HEK293 (cell line): ENCODE measurements around the gene ANKRD52.

Experiments
- AEBP2 ChIP-seq: fragments of 450-650 bp; formaldehyde crosslinking; IDR thresholded peaks from 2 replicates; pipeline ENCODE4 v1.5.1; 2016; ENCODE audit warnings: missing biosample characterization, missing genetic modification characterization, borderline replicate concordance
- KLF8 ChIP-seq: fragments of 450-650 bp; formaldehyde crosslinking; IDR thresholded peaks from 2 replicates; pipeline ENCODE4 v1.5.1; 2016; ENCODE audit warnings: missing biosample characterization, missing genetic modification characterization
- OSR2 ChIP-seq: fragments of 450-650 bp; formaldehyde crosslinking; IDR thresholded peaks from 2 replicates; pipeline ENCODE4 v1.5.1; 2016; ENCODE audit warnings: missing biosample characterization, missing genetic modification characterization
- PRDM10 ChIP-seq: fragments of 450-650 bp; formaldehyde crosslinking; IDR thresholded peaks from 2 replicates; pipeline ENCODE4 v1.5.1; 2016; ENCODE audit warnings: missing biosample characterization, missing genetic modification characterization
- SP3 ChIP-seq: fragments of 450-650 bp; formaldehyde crosslinking; IDR thresholded peaks from 2 replicates; pipeline ENCODE4 v1.5.1; 2016; ENCODE audit warnings: missing biosample characterization, missing genetic modification characterization
- SP7 ChIP-seq: fragments of 450-650 bp; formaldehyde crosslinking; IDR thresholded peaks from 2 replicates; pipeline ENCODE4 v1.5.1; 2016; ENCODE audit warnings: missing biosample characterization, missing genetic modification characterization
- ZBTB44 ChIP-seq: fragments of 450-650 bp; IDR thresholded peaks from 2 replicates; pipeline ENCODE4 v1.5.1; 2018; ENCODE audit warnings: missing biosample characterization, mild to moderate bottlenecking, missing genetic modification characterization
- ZBTB7A ChIP-seq: fragments of 450-650 bp; formaldehyde crosslinking; IDR thresholded peaks from 2 replicates; pipeline ENCODE4 v1.5.1; 2016; ENCODE audit warnings: low read depth, missing biosample characterization, missing genetic modification characterization
- ZNF114 ChIP-seq: fragments of 450-650 bp; formaldehyde crosslinking; IDR thresholded peaks from 2 replicates; pipeline ENCODE4 v1.5.0; 2017; ENCODE audit warnings: missing biosample characterization, missing genetic modification characterization
- ZNF121 ChIP-seq: fragments of 450-650 bp; formaldehyde crosslinking; IDR thresholded peaks from 2 replicates; pipeline ENCODE4 v1.5.1; 2016; ENCODE audit warnings: missing biosample characterization, missing genetic modification characterization
- ZNF133 ChIP-seq: fragments of 450-650 bp; formaldehyde crosslinking; IDR thresholded peaks from 2 replicates; pipeline ENCODE4 v1.5.1; 2016; ENCODE audit warnings: missing biosample characterization, missing genetic modification characterization
- ZNF16 ChIP-seq: fragments of 450-650 bp; formaldehyde crosslinking; IDR thresholded peaks from 2 replicates; pipeline ENCODE4 v1.5.1; 2016; ENCODE audit warnings: low read depth, missing biosample characterization, missing genetic modification characterization
- ZNF184 ChIP-seq: fragments of 450-650 bp; IDR thresholded peaks from 2 replicates; pipeline ENCODE4 v1.5.1; 2018; ENCODE audit warnings: missing biosample characterization, mild to moderate bottlenecking, missing genetic modification characterization
- ZNF202 ChIP-seq: fragments of 450-650 bp; formaldehyde crosslinking; IDR thresholded peaks from 2 replicates; pipeline ENCODE4 v1.5.1; 2016; ENCODE audit warnings: missing biosample characterization, missing genetic modification characterization, borderline replicate concordance
- ZNF23 ChIP-seq: fragments of 450-650 bp; formaldehyde crosslinking; IDR thresholded peaks from 2 replicates; pipeline ENCODE4 v1.5.1; 2016; ENCODE audit warnings: missing biosample characterization, missing genetic modification characterization, borderline replicate concordance
- ZNF292 ChIP-seq: fragments of 450-650 bp; formaldehyde crosslinking; IDR thresholded peaks from 2 replicates; pipeline ENCODE4 v1.5.1; 2016; ENCODE audit warnings: low read depth, missing biosample characterization, missing genetic modification characterization, borderline replicate concordance
- ZNF398 ChIP-seq: fragments of 450-650 bp; formaldehyde crosslinking; IDR thresholded peaks from 2 replicates; pipeline ENCODE4 v1.5.1; 2017; ENCODE audit warnings: missing biosample characterization, missing genetic modification characterization
- ZNF416 ChIP-seq: fragments of 450-650 bp; formaldehyde crosslinking; IDR thresholded peaks from 2 replicates; pipeline ENCODE4 v1.5.1; 2016; ENCODE audit warnings: missing biosample characterization, missing genetic modification characterization
- ZNF423 ChIP-seq: fragments of 450-650 bp; formaldehyde crosslinking; IDR thresholded peaks from 2 replicates; pipeline ENCODE4 v1.5.1; 2016; ENCODE audit warnings: missing biosample characterization, missing genetic modification characterization
- ZNF518A ChIP-seq: fragments of 450-650 bp; formaldehyde crosslinking; conservative IDR thresholded peaks from 2 replicates; pipeline ENCODE4 v1.5.1; 2016; ENCODE audit warnings: low read depth, missing biosample characterization, missing genetic modification characterization
- ZNF549 ChIP-seq: fragments of 450-650 bp; IDR thresholded peaks from 2 replicates; pipeline ENCODE4 v1.5.1; 2018; ENCODE audit warnings: missing biosample characterization, missing genetic modification characterization, mild to moderate bottlenecking, inconsistent platforms, moderate library complexity
- ZNF664 ChIP-seq: fragments of 450-650 bp; formaldehyde crosslinking; IDR thresholded peaks from 2 replicates; pipeline ENCODE4 v1.5.1; 2016; ENCODE audit warnings: missing biosample characterization, missing genetic modification characterization
- ZNF704 ChIP-seq: fragments of 450-650 bp; formaldehyde crosslinking; IDR thresholded peaks from 2 replicates; pipeline ENCODE4 v1.5.1; 2016; ENCODE audit warnings: missing biosample characterization, missing genetic modification characterization
- ZNF791 ChIP-seq: fragments of 450-650 bp; formaldehyde crosslinking; IDR thresholded peaks from 2 replicates; pipeline ENCODE4 v1.5.1; 2016; ENCODE audit warnings: missing biosample characterization, missing genetic modification characterization

Gene ANKRD52

GRCh38 chr12:56299853-56300643 is 41.9 kb upstream of the ANKRD52 start, which contains the start of gene CS (continued):
- TF ChIP-seq AEBP2 (tag by site-specific recombination) = no peak
- TF ChIP-seq KLF8 (tag by site-specific recombination) = peak; percentile 85
- TF ChIP-seq ZNF664 (tag by site-specific recombination) = peak; percentile 69; the same call in 1 of the 2 replicates
- no peak for TF ChIP-seq ZNF16
- peak; percentile 65; the same call in 1 of the 2 replicates for TF ChIP-seq ZNF184 (tag by site-specific recombination)
- TF ChIP-seq ZNF398 (tag by site-specific recombination) = peak; percentile 77
- TF ChIP-seq SP3 (tag by site-specific recombination) = peak; percentile 94
- TF ChIP-seq ZNF202 (tag by site-specific recombination) = no peak
- no peak for TF ChIP-seq ZNF292 (tag by site-specific recombination)
- TF ChIP-seq ZNF121 = 0 out of 2 replicates have a peak, but pooled peaks have one; percentile 73
- TF ChIP-seq ZBTB7A (tag by site-specific recombination) = peak; percentile 39; the same call in 1 of the 2 replicates
- no peak for TF ChIP-seq ZNF518A (tag by site-specific recombination)
- TF ChIP-seq SP7 (tag by site-specific recombination) = peak; percentile 35; the same call in 1 of the 2 replicates
- TF ChIP-seq PRDM10 (tag by site-specific recombination) = peak; percentile 37; the same call in 1 of the 2 replicates
- TF ChIP-seq ZNF423 (tag by site-specific recombination) = peak; percentile 93
- TF ChIP-seq OSR2 = 0 out of 2 replicates have a peak, but pooled peaks have one; percentile 30
- no peak for TF ChIP-seq ZNF704 (tag by site-specific recombination)
- 0 out of 2 replicates have a peak, but pooled peaks have one; percentile 32 for TF ChIP-seq ZBTB44 (tag by site-specific recombination)
- TF ChIP-seq ZNF133 (tag by site-specific recombination) = no peak
- TF ChIP-seq ZNF549 (tag by site-specific recombination) = no peak
- no peak for TF ChIP-seq ZNF416 (tag by site-specific recombination)
- TF ChIP-seq ZNF23 (tag by site-specific recombination) = no peak
- TF ChIP-seq ZNF791 (tag by site-specific recombination) = no peak
- no peak for TF ChIP-seq ZNF114 (tag by site-specific recombination)
